BE2C (cell line): Measurements from ENCODE around the gene SPSB2.
"Not testable (repeated sequence)": the region's sequence is repeated elsewhere in the genome, so short reads cannot be mapped to it uniquely, and the experiment has no call there.

Experiments
- DNase-seq: peaks from one replicate; pipeline ENCODE4 v3.0.0-alpha.2; 2020
- H3K27me3 ChIP-seq: fragments of 250-450 bp; sonication (Bioruptor Pico); 2 replicates; pipeline ENCODE4 v1.5.1; 2020; ENCODE audit warnings: mild to moderate bottlenecking
- H3K36me3 ChIP-seq: fragments of 250-450 bp; sonication (Bioruptor Pico); 2 replicates; pipeline ENCODE4 v1.5.1; 2020; ENCODE audit warnings: mild to moderate bottlenecking
- H3K4me1 ChIP-seq: fragments of 250-450 bp; sonication (Bioruptor Pico); 2 replicates; pipeline ENCODE4 v1.5.1; 2020
- H3K4me3 ChIP-seq: 2 replicates; pipeline ENCODE4 v1.5.1; 2011; ENCODE audit warnings: low read depth, low read length
- H3K9me3 ChIP-seq: fragments of 250-450 bp; sonication (Bioruptor Pico); 2 replicates; pipeline ENCODE4 v1.5.1; 2020
- TF ChIP-seq, protein P1 (sequence below): IDR thresholded peaks from 2 replicates; pipeline ENCODE4 v1.5.1; 2012; ENCODE audit warnings: mild to moderate bottlenecking, low read depth, low read length

SPSB2 gene

DNA sequence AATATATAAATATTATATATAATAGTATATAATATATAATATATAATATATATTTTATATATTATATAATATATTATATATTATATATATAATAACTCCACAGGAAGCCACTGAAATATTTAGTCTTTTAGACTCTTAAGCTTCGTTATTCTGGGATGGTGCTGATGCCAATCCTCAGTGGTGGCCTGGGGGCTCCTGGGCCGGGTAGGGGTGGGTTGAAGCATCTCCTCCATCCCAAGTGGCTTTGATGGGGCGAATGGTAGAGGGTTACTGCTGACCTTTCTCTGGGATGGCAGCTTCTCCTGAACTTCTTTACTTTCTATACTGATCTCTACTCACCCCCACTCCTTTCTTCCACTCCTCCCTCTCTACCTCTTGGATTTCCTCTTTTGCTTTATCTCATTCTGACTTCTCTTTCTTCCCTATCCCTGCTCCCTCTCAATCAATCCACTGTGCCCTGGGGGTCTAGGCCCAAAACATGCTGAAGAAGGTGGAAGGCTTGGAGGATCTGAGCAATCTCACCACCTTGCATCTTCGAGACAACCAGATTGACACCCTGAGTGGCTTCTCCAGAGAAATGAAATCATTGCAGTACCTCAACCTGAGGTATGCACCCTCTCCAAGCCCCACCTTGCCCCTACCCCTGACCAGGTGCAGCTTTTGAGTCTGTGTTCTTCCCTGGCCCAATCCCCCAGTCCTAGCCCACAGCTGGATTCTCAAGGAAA is 36.5 kb upstream of the SPSB2 start:
- no peak for DNase-seq
- TF ChIP-seq, protein P1, sequence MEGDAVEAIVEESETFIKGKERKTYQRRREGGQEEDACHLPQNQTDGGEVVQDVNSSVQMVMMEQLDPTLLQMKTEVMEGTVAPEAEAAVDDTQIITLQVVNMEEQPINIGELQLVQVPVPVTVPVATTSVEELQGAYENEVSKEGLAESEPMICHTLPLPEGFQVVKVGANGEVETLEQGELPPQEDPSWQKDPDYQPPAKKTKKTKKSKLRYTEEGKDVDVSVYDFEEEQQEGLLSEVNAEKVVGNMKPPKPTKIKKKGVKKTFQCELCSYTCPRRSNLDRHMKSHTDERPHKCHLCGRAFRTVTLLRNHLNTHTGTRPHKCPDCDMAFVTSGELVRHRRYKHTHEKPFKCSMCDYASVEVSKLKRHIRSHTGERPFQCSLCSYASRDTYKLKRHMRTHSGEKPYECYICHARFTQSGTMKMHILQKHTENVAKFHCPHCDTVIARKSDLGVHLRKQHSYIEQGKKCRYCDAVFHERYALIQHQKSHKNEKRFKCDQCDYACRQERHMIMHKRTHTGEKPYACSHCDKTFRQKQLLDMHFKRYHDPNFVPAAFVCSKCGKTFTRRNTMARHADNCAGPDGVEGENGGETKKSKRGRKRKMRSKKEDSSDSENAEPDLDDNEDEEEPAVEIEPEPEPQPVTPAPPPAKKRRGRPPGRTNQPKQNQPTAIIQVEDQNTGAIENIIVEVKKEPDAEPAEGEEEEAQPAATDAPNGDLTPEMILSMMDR = no peak
- Histone ChIP-seq H3K36me3 (no peaks in the 10 kb centered on the region), H3K9me3 (no peaks in the 10 kb centered on the region), H3K4me1 (peaks cover 3% of the 10 kb centered on the region; the same call in 1 of the 2 replicates), H3K27me3 (no peaks in the 10 kb centered on the region), H3K4me3 (no peak overlapping the region)

DNA sequence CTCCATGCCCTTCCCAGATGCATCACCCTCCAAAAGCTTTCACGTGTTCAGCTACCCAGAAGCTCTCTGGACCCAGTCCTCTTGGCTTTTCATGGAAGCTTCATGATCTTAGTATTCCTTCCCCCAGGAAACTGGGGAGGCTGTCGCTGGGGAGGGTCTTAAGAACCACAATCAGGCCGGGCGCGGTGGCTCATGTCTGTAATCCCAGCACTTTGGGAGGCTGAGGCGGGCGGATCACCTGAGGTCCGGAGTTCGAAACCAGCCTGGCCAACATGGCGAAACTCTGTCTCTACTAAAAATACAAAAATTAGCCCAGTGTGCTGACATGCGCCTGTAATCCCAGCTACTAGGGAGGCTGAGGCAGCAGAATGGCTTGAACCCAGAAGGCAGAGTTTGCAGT is 35.0 kb upstream of the SPSB2 start:
- H3K36me3 ChIP-seq, DNase-seq, H3K4me1 ChIP-seq, H3K4me3 ChIP-seq, H3K27me3 ChIP-seq, H3K9me3 ChIP-seq: not testable (repeated sequence)

DNA sequence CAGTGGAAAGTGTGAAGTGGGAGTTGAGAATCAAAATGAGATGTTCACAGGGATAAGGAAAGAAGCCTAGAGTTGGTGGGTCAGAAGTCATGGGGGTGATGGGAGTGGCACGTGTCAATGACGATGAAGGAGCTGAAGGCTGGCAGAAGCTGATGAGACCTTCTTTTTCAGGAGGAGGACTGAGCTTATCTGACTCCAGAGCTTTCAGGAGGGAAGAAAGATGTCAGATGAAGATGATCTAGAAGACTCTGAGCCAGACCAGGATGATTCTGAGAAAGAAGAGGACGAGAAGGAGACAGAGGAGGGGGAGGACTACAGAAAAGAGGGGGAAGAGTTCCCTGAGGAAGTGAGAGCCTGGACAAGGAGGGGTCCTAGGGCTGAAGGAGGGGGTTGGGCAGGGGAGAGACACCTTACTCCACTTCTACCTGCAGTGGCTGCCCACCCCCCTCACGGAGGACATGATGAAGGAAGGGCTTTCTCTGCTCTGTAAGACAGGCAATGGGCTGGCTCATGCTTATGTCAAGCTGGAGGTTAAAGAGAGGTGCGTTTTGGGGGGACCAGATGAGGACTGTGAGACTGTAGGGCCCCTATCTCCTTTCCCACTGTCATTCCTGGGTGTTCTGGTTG is 32.4 kb upstream of the SPSB2 start:
- Histone ChIP-seq H3K9me3 (no peaks in the 10 kb centered on the region), H3K4me3 (peak overlapping the region; percentile 84), H3K27me3 (no peaks in the 10 kb centered on the region), H3K4me1 (peaks cover 7% of the 10 kb centered on the region), H3K36me3 (no peaks in the 10 kb centered on the region)
- DNase-seq = no peak
- TF ChIP-seq, protein P1 = no peak

DNA sequence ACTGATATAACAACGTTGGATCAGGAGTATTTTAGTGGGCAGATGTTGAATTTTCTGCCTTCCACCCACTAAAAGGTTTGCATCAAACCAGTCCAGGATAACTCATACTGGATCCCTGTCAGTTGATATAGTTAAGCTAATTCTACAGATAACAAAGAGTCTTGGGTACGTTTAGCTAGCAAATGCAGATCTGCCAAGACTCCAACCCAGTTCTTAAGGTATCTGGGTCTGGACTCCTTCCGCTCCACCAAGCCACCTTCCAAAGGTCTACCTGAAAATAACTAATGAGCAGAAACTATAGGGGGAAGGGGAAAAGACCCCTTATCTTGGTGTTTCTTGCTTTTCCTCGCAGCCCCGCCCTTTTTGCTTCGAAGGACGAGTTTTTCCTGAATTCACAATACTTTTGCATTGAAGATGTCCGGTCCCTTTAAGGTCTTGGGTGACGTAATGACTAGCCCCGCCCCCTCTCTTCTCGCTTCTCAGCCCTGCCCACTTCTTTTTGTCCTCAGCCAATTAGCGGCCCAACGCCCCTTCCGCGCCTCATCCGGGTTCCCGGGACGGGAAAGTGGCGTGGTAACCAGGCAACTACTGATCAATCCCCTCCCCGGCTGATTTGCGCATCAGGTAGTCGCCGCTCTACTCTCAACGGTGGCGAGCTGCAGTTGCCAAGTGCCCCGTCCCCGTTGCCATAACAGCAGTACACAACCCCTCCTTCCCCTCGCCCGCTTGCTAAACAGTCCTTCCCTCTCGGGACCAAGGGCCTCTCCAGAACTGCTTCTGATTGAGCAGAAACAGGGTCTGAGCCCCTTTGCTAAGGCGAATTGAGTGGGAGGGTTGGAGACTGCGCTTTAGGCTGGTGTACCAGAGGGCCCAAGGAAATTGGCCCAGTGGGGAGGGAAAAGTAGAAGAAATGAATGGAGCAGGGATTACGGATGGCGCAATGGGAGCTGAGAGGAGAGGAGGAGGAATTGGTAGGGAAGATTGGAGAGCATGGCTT is 31.5 kb upstream of the SPSB2 start, which contains the start of gene LRRC23:
Gene LRRC23 (plus strand): TSS at position 543 of the 997 bp plus-strand sequence. CDS start 812 bp downstream, outside the sequence.
- Histone ChIP-seq H3K4me3 (peak within 1 kb of the TSS; percentile 84), H3K36me3 (no peaks in the 10 kb centered on the region)

DNA sequence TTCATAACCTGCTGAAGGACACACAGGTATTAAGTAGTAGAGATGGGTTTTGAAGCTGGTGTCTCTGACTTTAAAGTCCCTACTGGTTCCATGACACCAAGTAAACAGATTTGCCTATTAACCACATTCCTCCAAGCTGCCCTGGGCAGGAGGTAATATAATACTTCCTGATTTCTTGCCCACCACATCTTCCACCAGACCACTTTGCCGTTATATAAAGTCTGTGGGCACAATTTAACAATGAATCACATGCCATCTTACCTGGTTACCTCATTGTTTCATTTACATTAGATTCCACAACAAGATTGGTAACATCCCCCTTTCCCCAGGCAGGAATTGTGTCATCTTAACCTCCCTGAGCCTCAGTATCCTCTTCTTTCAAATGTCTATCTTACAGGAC is 30.6 kb upstream of the SPSB2 start:
- Histone ChIP-seq H3K9me3 (no peaks in the 10 kb centered on the region), H3K36me3 (no peaks in the 10 kb centered on the region), H3K4me3 (no peak overlapping the region), H3K4me1 (peaks cover 7% of the 10 kb centered on the region), H3K27me3 (no peaks in the 10 kb centered on the region)
- TF ChIP-seq, protein P1 = no peak
- no peak for DNase-seq

More for the DNA sequence above, 31.5 kb upstream of the SPSB2 start, which contains the start of gene LRRC23:
- peaks cover 7% of the 10 kb centered on the region for H3K4me1 ChIP-seq
- DNase-seq = peak; percentile 97
- TF ChIP-seq, protein P1 = no peak
- no peaks in the 10 kb centered on the region for H3K9me3 ChIP-seq
- H3K27me3 ChIP-seq = no peaks in the 10 kb centered on the region

DNA sequence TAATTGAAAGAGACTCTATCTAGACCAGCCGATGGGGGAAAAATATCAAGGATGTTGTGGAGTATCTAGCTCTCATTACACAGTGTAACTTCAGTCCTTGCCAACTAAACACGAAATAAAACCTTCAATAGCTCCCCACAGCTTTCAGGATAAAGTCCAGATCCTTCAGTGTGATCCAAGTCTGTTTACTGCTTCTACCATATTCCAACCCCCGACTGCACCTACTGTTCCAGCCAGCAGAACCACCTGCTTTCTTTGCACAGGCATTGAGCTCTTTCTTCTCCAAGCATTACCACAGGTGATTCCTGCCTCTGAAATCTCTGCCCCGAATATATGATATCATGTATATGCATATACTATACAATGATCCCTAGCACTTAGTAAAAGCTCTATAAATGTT is 29.3 kb upstream of the SPSB2 start:
- Histone ChIP-seq H3K9me3 (no peaks in the 10 kb centered on the region), H3K4me3 (no peak overlapping the region), H3K27me3 (no peaks in the 10 kb centered on the region), H3K36me3 (no peaks in the 10 kb centered on the region), H3K4me1 (peaks cover 7% of the 10 kb centered on the region)
- TF ChIP-seq, protein P1 = no peak
- no peak for DNase-seq
